Peyer's patch (tissue), 4 donors: ENCODE measurements around the gene IRAK2. TPM values are rescaled to one million over a fixed set of nuclear protein-coding genes. Genes with fewer than 3 reads are reported as not detected.

Experiments used
- DNase-seq, 3 donors: peaks; one replicate each; pipeline ENCODE4 v3.0.0-alpha.2; 2017 to 2019
- H3K27ac ChIP-seq, 4 donors: fragments of 200-600 bp; sonication (generic); one replicate each; pipeline ENCODE4 v1.5.1; 2016 to 2019
- H3K27me3 ChIP-seq, 2 donors: fragments of 200-600 bp; sonication (generic); one replicate each; pipeline ENCODE4 v1.5.1; 2019
- H3K36me3 ChIP-seq, 3 donors: fragments of 200-600 bp; sonication (generic); one replicate each; pipeline ENCODE4 v1.5.1; 2016 to 2019
- H3K4me1 ChIP-seq, 4 donors: fragments of 200-600 bp; sonication (generic); one replicate each; pipeline ENCODE4 v1.5.1; 2016 to 2019
- H3K4me3 ChIP-seq, 4 donors: fragments of 200-600 bp; sonication (generic); 1 replicate in 3 of 4; 2 replicates in 1 of 4; pipeline ENCODE4 v1.5.1; 2016 to 2019; ENCODE audit warnings: mild to moderate bottlenecking in 1 of 4
- H3K9me3 ChIP-seq, 4 donors: fragments of 200-600 bp; sonication (generic); one replicate each; pipeline ENCODE4 v1.5.1; 2016 to 2019; ENCODE audit warnings: mild to moderate bottlenecking in 1 of 4
- CTCF ChIP-seq, 6 experiments: fragments of 450-650 bp in 4 of 6; fragments of 200-600 bp in 2 of 6; sonication (generic) in 1 of 6; IDR thresholded peaks; one replicate each; pipeline ENCODE4 v1.5.1; 2017 to 2019; ENCODE audit warnings: antibody characterized with exemption in 6 of 6, mild to moderate bottlenecking in 3 of 6, moderate library complexity in 1 of 6
- POLR2A ChIP-seq, 2 donors: fragments of 450-650 bp; IDR thresholded peaks; one replicate each; pipeline ENCODE4 v1.5.1; 2017; ENCODE audit warnings: antibody characterized with exemption in 2 of 2, mild to moderate bottlenecking in 2 of 2, moderate library complexity in 2 of 2
- total RNA-seq, 4 donors: library from RNA; depleted of rRNA; stranded (reverse); fragments of >200 nt; gene quantifications; one replicate each; pipeline ENCODE4 v1.1.0, GENCODE V29; 2016

The IRAK2 gene
- total RNA-seq, 4 donors from 2014 or later: 9.1 to 17.3 (median 11.0) TPM

GRCh38 chr3:10281951-10282350, 117.2 kb downstream of the IRAK2 start:
- Histone ChIP-seq H3K36me3 (peaks cover 0 to 63% (median 0%) of the 10 kb centered on the region in 3 donors), H3K4me3 (no peak overlapping the region), H3K27ac (no peak overlapping the region), H3K9me3 (no peaks in the 10 kb centered on the region), H3K4me1 (no peaks in the 10 kb centered on the region), H3K27me3 (no peaks in the 10 kb centered on the region)
- DNase-seq: no peak
- no peak for TF ChIP-seq POLR2A (IDR thresholded peaks at IDR 0.05)
- no peak for TF ChIP-seq CTCF (IDR thresholded peaks at IDR 0.05)

GRCh38 chr3:10283638-10284037, 118.9 kb downstream of the IRAK2 start:
- no peak for TF ChIP-seq CTCF (IDR thresholded peaks at IDR 0.05)
- no peak for TF ChIP-seq POLR2A (IDR thresholded peaks at IDR 0.05)
- Histone ChIP-seq H3K4me1 (no peaks in the 10 kb centered on the region), H3K27me3 (no peaks in the 10 kb centered on the region), H3K9me3 (no peaks in the 10 kb centered on the region), H3K4me3 (no peak overlapping the region), H3K27ac (no peak overlapping the region), H3K36me3 (peaks cover 0 to 52% (median 0%) of the 10 kb centered on the region in 3 donors)
- no peak for DNase-seq

DNA sequence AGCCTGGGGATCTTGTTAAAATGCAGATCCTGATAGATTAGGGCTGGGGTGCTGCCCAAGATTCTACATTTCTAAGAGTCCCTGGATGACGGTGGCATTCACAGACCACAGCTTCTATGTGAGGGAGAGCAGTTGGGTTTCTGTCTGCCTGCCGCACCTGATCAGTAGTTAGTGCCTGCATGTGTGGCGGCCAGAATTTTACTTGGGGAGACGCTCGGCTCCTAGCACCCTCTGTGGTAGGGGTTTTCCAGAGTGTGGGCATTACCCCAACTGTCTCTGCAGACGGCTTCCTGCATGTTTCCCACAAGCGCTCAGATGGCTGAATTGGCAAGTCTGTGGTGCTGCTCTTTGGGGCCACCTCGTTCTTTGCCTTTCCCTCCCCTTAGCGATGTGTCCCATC, 119.8 kb downstream of the IRAK2 start:
- no peak for DNase-seq
- H3K4me3 ChIP-seq: no peak overlapping the region
- peaks cover 0 to 46% (median 0%) of the 10 kb centered on the region in 3 donors for H3K36me3 ChIP-seq
- H3K9me3 ChIP-seq: no peaks in the 10 kb centered on the region
- H3K27me3 ChIP-seq: no peaks in the 10 kb centered on the region
- no peak overlapping the region for H3K27ac ChIP-seq
- TF ChIP-seq CTCF (IDR thresholded peaks at IDR 0.05) (no peak), POLR2A (IDR thresholded peaks at IDR 0.05) (no peak)
- no peaks in the 10 kb centered on the region for H3K4me1 ChIP-seq

GRCh38 chr3:10285272-10286132, 120.8 kb downstream of the IRAK2 start:
- Histone ChIP-seq H3K27me3 (no peaks in the 10 kb centered on the region), H3K36me3 (peaks cover 0 to 39% (median 0%) of the 10 kb centered on the region in 3 donors), H3K27ac (no peak overlapping the region), H3K4me1 (no peaks in the 10 kb centered on the region), H3K4me3 (no peak overlapping the region), H3K9me3 (no peaks in the 10 kb centered on the region)
- TF ChIP-seq CTCF (IDR thresholded peaks at IDR 0.05) (no peak), POLR2A (IDR thresholded peaks at IDR 0.05) (no peak)
- DNase-seq: no peak

DNA sequence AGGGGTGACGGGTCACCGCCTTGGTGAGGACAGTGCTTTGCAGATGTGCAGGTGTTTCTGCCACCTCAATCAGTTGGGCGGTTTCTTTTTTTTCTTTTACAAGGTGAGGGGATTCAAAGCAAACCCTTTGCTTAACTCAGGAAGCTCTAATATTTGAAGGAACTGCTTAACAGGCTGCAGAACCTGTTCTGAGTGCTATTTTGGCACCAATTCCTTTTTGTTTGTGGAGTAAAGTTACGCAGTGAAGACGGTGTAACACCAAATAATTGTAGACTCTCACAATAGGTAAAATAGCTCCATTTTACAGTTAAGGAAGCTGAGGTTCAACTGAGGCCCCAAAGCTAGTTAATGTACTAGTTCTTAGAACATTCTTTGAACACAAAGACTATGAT, 121.4 kb downstream of the IRAK2 start:
- Histone ChIP-seq H3K4me1 (no peaks in the 10 kb centered on the region), H3K4me3 (no peak overlapping the region), H3K27ac (no peak overlapping the region), H3K27me3 (no peaks in the 10 kb centered on the region), H3K9me3 (no peaks in the 10 kb centered on the region), H3K36me3 (peaks cover 0 to 33% (median 0%) of the 10 kb centered on the region in 3 donors)
- DNase-seq: no peak
- TF ChIP-seq POLR2A (IDR thresholded peaks at IDR 0.05) (no peak), CTCF (IDR thresholded peaks at IDR 0.05) (no peak)
